Measurements from ENCODE around the gene MPV17.

DNA sequence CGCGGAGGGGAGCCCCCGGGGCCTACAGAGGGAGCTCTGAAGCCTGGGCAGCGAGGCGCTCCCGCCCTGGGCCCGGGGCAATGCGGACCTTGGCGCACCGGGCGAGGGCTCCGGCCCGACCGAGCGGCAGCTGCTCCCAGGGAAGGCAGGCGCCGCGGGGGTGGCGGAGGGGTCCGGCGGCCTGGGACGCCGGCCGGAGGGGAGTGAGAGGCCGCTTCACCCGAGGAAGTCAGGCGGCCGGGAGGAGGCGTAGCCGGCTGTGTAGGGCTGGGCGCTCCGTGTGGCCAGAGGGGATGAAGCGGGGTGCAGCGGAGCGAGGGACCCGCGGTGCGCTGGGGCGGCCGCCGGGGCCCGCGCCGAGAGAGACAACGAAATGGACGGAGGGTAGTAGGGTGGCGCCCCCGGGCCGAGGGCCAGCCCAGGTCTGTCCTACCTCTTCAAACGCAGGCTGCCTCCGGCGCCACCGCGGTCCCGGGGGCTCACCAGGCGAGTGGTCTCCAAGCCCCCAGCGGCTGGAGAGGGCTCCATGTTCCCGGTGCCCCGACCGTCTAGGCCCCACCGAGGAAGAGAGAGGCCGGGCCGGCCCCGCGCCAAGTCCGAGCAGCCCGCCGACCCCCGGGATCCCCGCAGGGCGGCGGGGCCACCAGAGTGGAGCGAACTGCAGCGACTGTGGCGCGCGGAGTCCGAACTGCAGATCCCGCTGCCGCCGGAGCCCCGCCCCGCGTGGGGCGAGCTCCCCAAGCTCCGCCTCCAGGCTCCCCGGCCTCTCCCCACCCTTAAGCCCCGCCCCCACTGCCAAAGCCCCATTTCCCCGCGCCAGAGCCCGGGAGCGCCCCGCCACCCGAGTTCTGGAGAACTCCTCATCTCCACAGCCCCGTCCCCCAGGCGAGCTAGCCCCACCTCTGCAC lies 60.3 kb downstream of the MPV17 start, which contains the start of gene SLC30A3:
- TF ChIP-seq CTCF (optimal IDR thresholded peaks at IDR 0.05 in 1 of 3, IDR thresholded peaks at IDR 0.05 in 1 of 3, conservative IDR thresholded peaks at IDR 0.05 in 1 of 3; ENCODE audit: extremely low read depth in 1 of 3, insufficient read depth in 2 of 3, low read length in 3 of 3) (no peak), EZH2 (IDR thresholded peaks at IDR 0.05; ENCODE audit: low read length) (peak; percentile 92)
